GM21619 (cell line): Measurements from ENCODE around the gene PPP1R12B.
"Not testable (repeated sequence)": the region's sequence is repeated elsewhere in the genome, so short reads cannot be mapped to it uniquely, and the experiment has no call there.

ENCODE experiments used
- ATAC-seq: cut with Tn5 transposase; IDR thresholded peaks from one replicate; pipeline ENCODE4 v1.9.1; 2021; ENCODE audit not compliant: unreplicated experiment

Gene PPP1R12B

GRCh38 chr1:202625416-202626360 lies 277.2 kb downstream of the PPP1R12B start:
- no peak for ATAC-seq

GRCh38 chr1:202627036-202627435 lies 278.5 kb downstream of the PPP1R12B start:
- not testable (repeated sequence) for ATAC-seq

- no peak for ATAC-seq
These were observed 279.5 kb downstream of the PPP1R12B start for GRCh38 chr1:202627841-202628565.

- ATAC-seq: no peak
These were observed 280.2 kb downstream of the PPP1R12B start for GRCh38 chr1:202628646-202629215.

- ATAC-seq: peak; percentile 82
These were observed 280.8 kb downstream of the PPP1R12B start for GRCh38 chr1:202629257-202629811.

GRCh38 chr1:202630096-202630495 lies 281.6 kb downstream of the PPP1R12B start:
- ATAC-seq: not testable (repeated sequence)

- ATAC-seq: no peak
These were observed 282.0 kb downstream of the PPP1R12B start for GRCh38 chr1:202630541-202630940.

GRCh38 chr1:202631076-202631923 lies 282.8 kb downstream of the PPP1R12B start:
- ATAC-seq: no peak

GRCh38 chr1:202632241-202632640 lies 283.7 kb downstream of the PPP1R12B start:
- ATAC-seq: no peak

- ATAC-seq: not testable (repeated sequence)
These were observed 287.7 kb downstream of the PPP1R12B start for GRCh38 chr1:202636171-202636570.

GRCh38 chr1:202637321-202638018 lies 289.0 kb downstream of the PPP1R12B start:
- ATAC-seq: not testable (repeated sequence)

- ATAC-seq: no peak
These were observed 289.7 kb downstream of the PPP1R12B start for GRCh38 chr1:202638019-202638700.

GRCh38 chr1:202638701-202639305 lies 290.3 kb downstream of the PPP1R12B start:
- not testable (repeated sequence) for ATAC-seq

GRCh38 chr1:202639500-202639899 lies 291.0 kb downstream of the PPP1R12B start:
- ATAC-seq: no peak

GRCh38 chr1:202642212-202642611 lies 293.7 kb downstream of the PPP1R12B start:
- ATAC-seq: no peak
